HG03354 (cell line): Measurements from ENCODE around the gene PPP1R18.
A peak's percentile ranks its signal among the peaks of the same experiment; 100 is the strongest.

ENCODE experiments used
- ATAC-seq: cut with Tn5 transposase; IDR thresholded peaks from one replicate; pipeline ENCODE4 v1.9.1; 2021; ENCODE audit warnings: mild to moderate bottlenecking; ENCODE audit not compliant: unreplicated experiment, poor library complexity, severe bottlenecking

The PPP1R18 gene

GRCh38 chr6:30626484-30627366 is 59.7 kb downstream of the PPP1R18 start, which contains the start of gene ATAT1:
Gene ATAT1, plus strand, starts transcription at chr6:30626874.
- ATAC-seq, result peak; percentile 93
